ENCODE measurements around the gene SLC28A1.
"Not testable (repeated sequence)": the region's sequence is repeated elsewhere in the genome, so short reads cannot be mapped to it uniquely, and the experiment has no call there.

SLC28A1 gene

DNA sequence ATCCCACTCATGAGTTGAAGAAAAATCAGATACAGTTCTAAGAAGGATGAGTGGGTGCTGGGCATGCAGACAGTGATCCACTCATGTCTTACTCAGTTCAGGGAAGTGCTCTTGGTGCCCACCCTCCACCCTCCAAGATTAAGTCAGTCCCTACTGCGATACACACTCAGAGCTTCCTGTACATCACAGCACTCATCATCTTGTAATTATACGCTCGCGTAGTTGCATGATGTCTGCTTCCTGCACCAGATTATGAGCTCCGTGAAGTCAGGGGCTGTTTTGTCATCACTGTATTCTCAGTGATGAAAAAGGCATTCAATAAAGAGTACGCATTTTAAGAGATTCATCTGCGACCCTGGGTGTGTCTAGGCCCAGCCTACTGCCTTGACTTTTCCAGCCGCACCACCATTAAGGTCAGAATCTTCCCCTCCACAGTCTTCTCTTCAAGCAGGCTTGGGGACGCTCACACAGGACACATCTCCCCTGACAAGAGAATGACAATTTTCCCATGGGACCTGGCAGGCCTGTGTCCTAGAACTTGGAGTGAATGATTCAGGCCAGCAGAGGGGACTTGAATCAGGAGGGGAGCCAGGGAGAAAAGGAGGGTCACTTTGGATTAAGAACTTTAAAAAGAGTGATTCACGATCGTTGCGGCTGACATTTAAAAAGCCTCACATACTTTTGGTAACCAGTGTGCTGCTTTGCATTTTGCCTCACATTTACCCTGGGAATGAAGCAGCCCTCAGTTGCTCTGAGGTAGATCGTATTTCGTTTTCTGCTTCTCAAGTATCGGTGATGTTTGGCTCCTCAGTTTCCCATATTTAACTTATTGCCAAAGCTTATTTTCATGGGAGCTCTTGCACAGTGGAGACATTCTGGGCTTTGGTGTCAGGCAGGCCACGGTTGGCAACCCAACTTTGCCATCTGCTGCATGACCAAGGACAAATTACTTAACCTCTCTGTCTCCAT is 89.3 kb downstream of the SLC28A1 start:
- DNase-seq, result no peak

DNA sequence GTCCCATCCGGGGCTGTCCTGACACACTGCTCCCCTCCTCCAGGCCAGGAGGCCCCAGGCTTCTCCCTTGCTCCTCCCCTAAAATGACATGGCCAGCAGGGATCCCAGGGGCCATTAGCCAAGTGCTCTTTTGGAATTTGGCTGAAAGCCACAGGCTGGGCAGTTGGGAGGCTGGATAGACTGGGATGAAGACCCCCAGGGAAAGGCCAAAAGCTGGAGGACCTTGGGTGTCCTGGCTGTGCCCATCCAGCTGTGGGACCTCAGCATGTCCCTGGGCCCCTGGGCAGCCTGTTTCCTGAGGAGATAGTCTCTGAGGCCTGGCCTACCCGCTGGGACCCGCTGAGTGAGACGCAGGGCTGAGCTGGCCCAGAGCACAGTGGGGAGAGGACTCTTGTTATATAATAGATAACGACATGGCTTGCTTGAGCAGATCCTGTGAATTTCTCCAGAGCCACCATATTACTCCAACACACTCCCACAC is 91.4 kb downstream of the SLC28A1 start:
- no peak for DNase-seq

GRCh38 chr15:84976746-84977345 is 92.4 kb downstream of the SLC28A1 start:
- DNase-seq, result no peak

- DNase-seq, result no peak
Measured at GRCh38 chr15:84979651-84980050, 95.2 kb downstream of the SLC28A1 start.

GRCh38 chr15:84980196-84981053 is 96.0 kb downstream of the SLC28A1 start:
- peak; percentile 88 for DNase-seq

- peak; percentile 95 for DNase-seq
Measured at GRCh38 chr15:84981054-84981710, 96.7 kb downstream of the SLC28A1 start.

DNA sequence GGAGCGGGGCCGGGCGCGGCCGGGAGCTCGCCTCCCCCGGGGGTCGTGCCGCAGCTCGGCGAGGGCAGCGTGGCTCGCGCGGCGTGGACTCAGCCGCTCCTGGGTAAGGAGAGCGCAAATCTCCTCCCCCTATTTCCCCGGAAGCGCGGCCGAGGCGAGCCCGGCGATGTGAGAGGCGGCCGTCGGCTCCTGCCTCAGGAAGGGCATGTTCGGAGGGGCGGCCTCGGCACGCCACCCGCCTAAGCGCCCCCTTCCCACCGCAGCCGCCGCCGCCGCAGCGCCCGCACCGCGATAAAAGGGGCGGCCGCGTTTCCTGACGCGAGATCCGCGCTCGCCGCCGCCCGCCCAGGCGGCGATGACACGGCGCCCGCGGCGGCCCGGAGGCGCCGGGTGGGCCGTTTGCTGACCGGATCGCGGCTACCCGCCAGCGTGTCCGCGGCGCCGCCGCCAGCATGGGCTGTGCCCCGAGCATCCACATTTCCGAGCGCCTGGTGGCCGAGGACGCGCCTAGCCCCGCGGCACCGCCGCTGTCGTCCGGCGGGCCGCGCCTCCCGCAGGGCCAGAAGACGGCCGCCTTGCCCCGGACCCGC is 97.3 kb downstream of the SLC28A1 start, which contains the start of gene PDE8A:
Gene PDE8A, plus strand, starts transcription at position 146 of the 590 bp plus-strand sequence. Its CDS starts 307 bp downstream, at position 453.
- peak; percentile 33 for DNase-seq

GRCh38 chr15:84982301-84982920 is 97.9 kb downstream of the SLC28A1 start:
- peak; percentile 13 for DNase-seq

GRCh38 chr15:84983294-84983693 is 98.8 kb downstream of the SLC28A1 start:
- DNase-seq, result no peak

DNA sequence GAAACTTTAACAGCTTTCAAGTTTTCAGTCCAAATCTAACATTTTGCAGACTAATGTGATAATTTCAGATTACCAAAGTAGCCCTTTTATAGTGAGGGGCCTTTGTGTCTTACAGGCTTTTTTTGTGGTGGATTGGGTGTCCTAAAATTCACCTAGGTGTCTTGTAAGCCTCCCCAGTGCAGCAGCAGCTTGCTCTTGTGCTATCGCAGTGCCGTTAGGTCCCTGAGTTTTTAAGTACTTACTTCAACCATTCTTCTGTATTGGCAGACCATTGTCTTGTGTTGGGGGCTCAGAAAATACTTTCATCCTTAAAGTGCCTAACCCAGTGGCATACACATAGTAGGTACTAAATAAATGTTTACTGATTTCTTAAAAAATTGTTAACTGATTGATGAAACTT is 99.2 kb downstream of the SLC28A1 start:
- no peak for DNase-seq

GRCh38 chr15:84985158-84985557 is 100.7 kb downstream of the SLC28A1 start:
- DNase-seq, result no peak

GRCh38 chr15:84987351-84987750 is 102.9 kb downstream of the SLC28A1 start:
- not testable (repeated sequence) for DNase-seq

GRCh38 chr15:84987949-84988624 is 103.6 kb downstream of the SLC28A1 start:
- DNase-seq, result no peak

DNA sequence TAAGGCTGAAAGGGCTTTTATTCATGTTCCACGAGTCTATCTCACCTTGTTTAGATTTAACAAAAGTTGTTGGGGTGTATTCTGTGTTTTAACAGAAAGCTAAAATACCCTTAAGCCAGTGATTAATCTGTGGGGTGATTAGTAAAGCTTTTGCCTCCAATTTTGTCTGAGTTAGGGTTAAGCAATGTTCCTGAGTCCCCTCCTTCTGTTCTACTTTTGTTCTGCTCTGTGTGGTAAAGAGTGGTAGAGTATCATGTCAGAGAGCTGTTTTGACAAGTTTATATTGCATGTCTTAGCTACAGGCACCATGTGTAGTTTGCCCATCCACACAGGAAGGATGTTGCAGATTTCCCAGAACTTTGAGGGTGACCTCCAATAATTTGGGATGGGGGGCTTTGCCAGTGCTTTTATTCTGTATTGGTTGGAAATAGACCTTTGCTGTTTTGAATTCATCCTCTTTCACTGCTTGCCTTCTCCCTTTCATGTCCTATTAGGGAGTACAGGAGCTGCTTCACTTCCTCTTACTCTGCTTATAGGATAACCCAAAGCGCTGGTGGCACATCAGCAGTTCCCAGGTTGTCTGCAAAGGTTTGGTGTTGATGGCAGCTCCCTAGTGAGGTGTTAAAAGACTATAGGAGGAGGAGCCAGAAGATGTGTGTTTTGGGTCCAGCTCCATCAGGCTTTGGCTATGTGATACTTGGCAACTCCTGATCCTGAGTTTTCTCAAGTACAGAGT is 104.6 kb downstream of the SLC28A1 start:
- DNase-seq, result no peak

DNA sequence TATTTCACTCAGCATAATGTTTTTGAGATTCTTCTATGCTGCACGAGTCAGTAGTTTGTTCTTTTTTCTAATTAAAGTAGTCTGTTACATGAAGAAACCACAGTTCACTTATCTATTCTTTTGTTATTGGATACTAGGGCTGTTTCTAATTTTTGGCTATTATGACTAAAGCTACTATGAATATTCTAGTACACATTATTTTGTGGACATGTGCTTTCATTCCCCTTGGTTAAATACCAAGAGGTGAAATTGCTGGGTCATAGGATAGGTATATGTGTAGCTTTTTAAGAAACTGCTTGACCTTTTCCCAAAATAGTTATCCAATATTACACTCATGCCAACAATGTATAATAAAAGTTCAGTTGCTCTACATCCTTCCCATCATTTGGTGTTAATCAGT is 106.0 kb downstream of the SLC28A1 start:
- no peak for DNase-seq

DNA sequence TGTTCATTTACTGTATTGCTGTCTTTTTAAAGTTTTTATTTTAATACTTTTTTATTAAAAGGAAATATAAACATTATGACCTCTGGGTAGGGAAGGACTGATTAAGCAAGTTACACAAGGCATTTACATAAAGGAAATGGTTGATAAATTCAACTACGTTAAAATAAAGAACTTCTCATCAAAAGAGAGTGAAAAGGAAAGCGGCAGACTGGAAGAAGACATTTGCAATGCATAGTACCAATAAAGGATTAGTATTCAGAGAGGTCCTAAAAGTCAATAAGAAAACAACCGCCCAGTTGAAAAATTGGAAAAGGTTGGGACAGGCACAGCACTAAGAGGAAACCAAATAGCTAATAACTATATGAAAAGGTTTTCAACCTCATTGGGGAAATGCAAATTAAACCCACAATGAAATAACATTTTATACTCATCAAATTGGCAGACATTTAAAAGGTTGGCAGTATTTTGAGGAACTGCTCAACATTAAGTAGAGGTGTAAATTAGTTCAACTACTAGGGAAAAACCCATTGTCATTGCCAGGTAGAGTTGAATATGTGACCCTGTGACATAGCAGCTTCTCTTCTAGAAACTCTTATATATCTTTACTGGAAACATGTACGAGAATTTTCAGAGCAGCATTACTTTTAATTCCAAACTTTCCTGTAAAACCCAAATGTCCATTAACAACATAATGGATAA is 106.7 kb downstream of the SLC28A1 start:
- no peak for DNase-seq

DNA sequence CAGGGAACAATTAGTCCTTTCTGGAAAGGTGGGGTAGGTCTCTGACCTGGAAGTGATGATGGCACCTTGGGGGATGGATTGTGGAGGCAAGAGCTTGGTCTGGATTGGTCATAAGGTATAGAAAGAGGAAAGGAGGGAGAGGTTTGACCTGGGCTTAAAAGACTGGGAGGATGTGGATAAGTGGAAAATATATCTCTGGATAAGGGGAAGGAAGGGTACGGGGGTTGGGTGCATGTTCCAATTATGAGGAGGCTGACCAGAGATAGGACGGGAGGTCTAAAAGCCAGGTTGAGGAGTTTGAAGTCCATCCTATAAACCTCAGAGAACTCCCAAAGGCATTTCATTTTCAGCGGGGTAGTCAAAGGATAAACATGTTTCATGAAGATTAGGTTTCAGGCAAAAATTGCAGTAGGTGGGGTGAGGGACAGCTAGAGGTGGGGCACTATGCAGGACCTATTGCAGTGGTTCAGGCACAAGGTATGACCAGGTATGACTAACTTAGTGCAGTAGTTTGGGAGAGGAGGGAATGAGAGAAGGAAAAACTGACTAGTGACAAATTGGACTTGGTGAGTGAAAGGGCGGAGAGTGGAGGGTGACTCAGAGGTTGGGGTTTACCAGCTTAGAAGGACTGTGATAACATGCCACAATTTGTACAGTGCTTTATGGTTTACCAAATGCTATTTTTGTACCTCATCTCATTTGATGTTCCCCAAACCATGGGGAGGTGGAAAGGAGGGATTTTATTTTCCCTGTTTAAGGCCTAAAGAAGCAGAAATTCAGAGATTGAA is 107.9 kb downstream of the SLC28A1 start:
- peak; percentile 25 for DNase-seq

All from hematopoietic multipotent progenitor cell treated with erythropoietin and hydrocortisone succinate and interleukin-3 and kit ligand, for 6 days (in vitro differentiated cells).